ENCODE results near the gene GRAMD4.
A peak's percentile ranks its signal among the peaks of the same experiment; 100 is the strongest.

Gene GRAMD4

GRCh38 chr22:46649141-46650077, 29.2 kb downstream of the GRAMD4 start:
- TF ChIP-seq, protein P1, sequence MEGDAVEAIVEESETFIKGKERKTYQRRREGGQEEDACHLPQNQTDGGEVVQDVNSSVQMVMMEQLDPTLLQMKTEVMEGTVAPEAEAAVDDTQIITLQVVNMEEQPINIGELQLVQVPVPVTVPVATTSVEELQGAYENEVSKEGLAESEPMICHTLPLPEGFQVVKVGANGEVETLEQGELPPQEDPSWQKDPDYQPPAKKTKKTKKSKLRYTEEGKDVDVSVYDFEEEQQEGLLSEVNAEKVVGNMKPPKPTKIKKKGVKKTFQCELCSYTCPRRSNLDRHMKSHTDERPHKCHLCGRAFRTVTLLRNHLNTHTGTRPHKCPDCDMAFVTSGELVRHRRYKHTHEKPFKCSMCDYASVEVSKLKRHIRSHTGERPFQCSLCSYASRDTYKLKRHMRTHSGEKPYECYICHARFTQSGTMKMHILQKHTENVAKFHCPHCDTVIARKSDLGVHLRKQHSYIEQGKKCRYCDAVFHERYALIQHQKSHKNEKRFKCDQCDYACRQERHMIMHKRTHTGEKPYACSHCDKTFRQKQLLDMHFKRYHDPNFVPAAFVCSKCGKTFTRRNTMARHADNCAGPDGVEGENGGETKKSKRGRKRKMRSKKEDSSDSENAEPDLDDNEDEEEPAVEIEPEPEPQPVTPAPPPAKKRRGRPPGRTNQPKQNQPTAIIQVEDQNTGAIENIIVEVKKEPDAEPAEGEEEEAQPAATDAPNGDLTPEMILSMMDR (IDR thresholded peaks at IDR 0.05; ENCODE audit: low read length, missing control alignments): no peak
- H3K4me3 ChIP-seq (replicated peaks; ENCODE audit: low read depth, low read length): no peak overlapping the region
- peak; percentile 81 for DNase-seq (ENCODE audit: low read depth)

- no peak overlapping the region for H3K4me3 ChIP-seq (replicated peaks; ENCODE audit: low read depth, low read length)
- TF ChIP-seq, protein P1 (IDR thresholded peaks at IDR 0.05; ENCODE audit: low read length, missing control alignments): no peak
- no peak for DNase-seq (ENCODE audit: low read depth)
These were observed 30.1 kb downstream of the GRAMD4 start for GRCh38 chr22:46650078-46650810.

DNA sequence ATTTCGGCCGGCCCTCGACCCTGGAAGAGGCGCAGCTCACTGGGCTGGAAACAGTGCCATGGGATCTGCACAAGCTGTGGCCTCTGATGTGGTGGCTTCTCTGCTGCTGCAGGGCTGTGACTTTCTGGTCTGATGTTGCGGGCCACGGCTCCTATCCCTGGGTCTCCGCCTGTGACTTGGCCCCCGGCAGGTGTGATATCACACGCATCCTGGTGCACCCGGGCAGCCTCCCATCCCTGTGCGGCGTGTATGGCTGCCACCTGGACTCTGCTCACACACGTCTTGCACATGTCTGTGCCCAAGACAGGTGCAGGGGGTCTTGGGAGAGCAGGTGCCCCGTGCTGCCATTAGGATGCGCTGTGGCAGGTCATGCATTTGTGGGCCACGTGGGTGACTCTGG, 31.1 kb downstream of the GRAMD4 start:
- no peak for DNase-seq (ENCODE audit: low read depth)
- H3K4me3 ChIP-seq (replicated peaks; ENCODE audit: low read depth, low read length): no peak overlapping the region
- TF ChIP-seq, protein P1 (IDR thresholded peaks at IDR 0.05; ENCODE audit: low read length, missing control alignments): no peak

DNA sequence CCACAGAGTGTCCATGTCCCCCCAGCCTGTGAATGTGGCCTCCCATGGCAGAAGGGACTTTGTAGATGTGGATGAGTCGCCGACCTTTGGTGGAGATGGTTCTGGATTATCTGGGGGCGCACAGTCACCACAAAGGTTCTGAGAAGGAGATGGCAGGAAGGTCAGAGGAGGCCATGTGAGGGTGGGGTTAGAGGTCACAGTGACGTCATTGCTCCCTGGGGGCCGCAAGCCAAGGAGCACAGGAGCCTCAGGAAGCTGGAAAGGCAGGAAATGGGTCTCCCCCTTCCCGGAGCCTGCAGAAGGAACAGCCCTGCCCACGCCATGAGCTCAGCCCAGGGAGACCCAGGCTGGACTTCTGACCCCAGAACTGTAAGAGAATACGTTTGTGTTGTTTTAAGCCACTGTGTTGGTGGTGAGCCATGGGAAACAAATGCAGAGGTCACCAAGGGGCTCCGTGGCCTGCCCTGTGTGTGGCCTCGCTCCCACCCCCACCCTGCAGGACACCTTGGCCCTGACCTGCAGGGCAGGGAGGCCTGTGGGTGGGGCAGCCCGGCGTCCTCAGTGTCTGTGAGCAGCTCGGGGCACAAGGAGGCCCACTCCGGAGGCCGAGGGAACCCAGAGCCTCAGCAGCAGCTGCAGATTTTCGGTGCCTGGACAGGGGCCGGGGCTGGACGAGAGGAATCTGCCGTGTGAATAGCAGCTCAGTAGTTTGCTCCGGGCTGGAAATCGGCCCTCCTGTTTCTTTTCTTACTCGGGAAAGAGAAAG, 32.1 kb downstream of the GRAMD4 start:
- DNase-seq (ENCODE audit: low read depth): peak; percentile 50

GRCh38 chr22:46652847-46653331, 32.7 kb downstream of the GRAMD4 start:
- H3K4me3 ChIP-seq (replicated peaks; ENCODE audit: low read depth, low read length): peak overlapping the region; percentile 22
- peak; percentile 31 for DNase-seq (ENCODE audit: low read depth)
- TF ChIP-seq, protein P1 (IDR thresholded peaks at IDR 0.05; ENCODE audit: low read length, missing control alignments): no peak

More for the DNA sequence above, 32.1 kb downstream of the GRAMD4 start:
- H3K4me3 ChIP-seq (replicated peaks; ENCODE audit: low read depth, low read length): no peak overlapping the region
- TF ChIP-seq, protein P1 (IDR thresholded peaks at IDR 0.05; ENCODE audit: low read length, missing control alignments): no peak

DNA sequence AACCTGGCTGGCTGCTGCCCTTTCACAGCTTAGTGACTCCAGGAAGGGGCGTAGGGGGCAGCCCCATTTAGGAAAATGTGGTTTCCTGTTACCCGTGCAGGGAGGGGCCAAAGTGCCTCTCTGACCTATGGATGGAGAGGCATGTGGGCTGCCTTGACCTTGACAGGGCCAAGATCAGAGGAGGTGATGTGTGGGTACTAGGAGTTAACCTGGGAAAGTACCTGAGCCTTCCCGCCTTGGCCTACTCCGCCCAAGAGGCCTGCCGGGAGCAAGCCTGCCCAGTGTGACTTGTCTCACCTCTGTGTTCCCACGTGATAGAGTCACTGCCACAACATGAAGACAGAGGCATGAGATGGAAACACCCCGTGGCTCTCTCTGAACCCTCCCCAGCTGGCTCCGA, 33.4 kb downstream of the GRAMD4 start:
- DNase-seq (ENCODE audit: low read depth): no peak
- no peak overlapping the region for H3K4me3 ChIP-seq (replicated peaks; ENCODE audit: low read depth, low read length)
- TF ChIP-seq, protein P1 (IDR thresholded peaks at IDR 0.05; ENCODE audit: low read length, missing control alignments): no peak
